ENCODE measurements around the gene PPM1H.

DNA sequence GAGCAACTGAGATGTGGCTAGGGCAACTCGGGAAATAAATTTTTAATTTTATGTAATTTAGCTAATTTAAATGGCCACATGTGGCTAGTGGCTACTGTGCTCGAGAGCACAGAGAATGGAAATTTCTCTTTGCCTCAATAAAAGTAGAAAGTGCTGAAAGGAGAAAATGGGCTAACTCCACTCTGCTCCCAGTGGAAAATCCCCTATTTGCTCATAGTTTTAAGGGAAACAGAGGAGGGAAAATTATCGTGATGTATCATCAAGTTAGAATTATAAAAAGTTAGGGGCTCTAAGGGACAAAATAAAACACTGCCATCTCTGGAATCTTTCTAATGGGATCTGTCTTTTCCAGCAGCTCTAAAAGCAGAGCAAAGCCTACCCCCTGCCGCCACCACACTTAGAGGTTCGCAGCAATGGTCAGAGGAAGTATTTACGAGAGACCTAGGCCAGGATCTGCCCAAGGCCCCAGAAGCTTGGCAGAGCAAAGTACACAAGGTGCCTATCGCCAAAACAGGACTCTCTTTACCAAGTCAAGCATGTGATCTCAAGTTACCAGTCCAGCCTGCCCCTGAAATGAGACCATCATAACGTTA lies 220.7 kb downstream of the PPM1H start:
- TF ChIP-seq, protein P1, sequence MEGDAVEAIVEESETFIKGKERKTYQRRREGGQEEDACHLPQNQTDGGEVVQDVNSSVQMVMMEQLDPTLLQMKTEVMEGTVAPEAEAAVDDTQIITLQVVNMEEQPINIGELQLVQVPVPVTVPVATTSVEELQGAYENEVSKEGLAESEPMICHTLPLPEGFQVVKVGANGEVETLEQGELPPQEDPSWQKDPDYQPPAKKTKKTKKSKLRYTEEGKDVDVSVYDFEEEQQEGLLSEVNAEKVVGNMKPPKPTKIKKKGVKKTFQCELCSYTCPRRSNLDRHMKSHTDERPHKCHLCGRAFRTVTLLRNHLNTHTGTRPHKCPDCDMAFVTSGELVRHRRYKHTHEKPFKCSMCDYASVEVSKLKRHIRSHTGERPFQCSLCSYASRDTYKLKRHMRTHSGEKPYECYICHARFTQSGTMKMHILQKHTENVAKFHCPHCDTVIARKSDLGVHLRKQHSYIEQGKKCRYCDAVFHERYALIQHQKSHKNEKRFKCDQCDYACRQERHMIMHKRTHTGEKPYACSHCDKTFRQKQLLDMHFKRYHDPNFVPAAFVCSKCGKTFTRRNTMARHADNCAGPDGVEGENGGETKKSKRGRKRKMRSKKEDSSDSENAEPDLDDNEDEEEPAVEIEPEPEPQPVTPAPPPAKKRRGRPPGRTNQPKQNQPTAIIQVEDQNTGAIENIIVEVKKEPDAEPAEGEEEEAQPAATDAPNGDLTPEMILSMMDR (IDR thresholded peaks at IDR 0.05): no peak
- TF ChIP-seq POLR2AphosphoS5 (IDR thresholded peaks at IDR 0.05): no peak

Measured in prostate gland (tissue), 2 donors.